Pancreas (tissue), 10 donors: ENCODE measurements around the gene RPRD2. TPM values are rescaled to one million over a fixed set of nuclear protein-coding genes. Genes with fewer than 3 reads are reported as not detected.
A peak's percentile ranks its signal among the peaks of the same experiment; 100 is the strongest.

Experiments
- ATAC-seq, 4 donors: fragments of 200-7000 bp; cut with Tn5 transposase; one replicate each; pipeline versions ENCODE4 v1.8.0 to v1.9.1; 2020; ENCODE audit warnings: mild to moderate bottlenecking in 4 of 4, moderate library complexity in 4 of 4
- DNase-seq, 6 donors: peaks; one replicate each; pipeline ENCODE4 v3.0.0-alpha.2; 2020
- FAIRE-seq: peaks from 2 replicates; lab custom pipeline; 2012; peaks lifted over from hg19 to GRCh38; lab: Jason Lieb, UNC
- H3K27ac ChIP-seq, 4 donors: fragments of 200-600 bp; sonication (generic); 1 replicate in 3 of 4; 2 replicates in 1 of 4; pipeline versions ENCODE4 v1.5.0 to v1.8.0; 2020
- H3K27me3 ChIP-seq, 4 donors: fragments of 200-600 bp; one replicate each; pipeline ENCODE4 v1.8.0; 2021
- H3K36me3 ChIP-seq, 3 donors: fragments of 200-600 bp; sonication (generic) in 1 of 3; one replicate each; pipeline versions ENCODE4 v1.5.0 to v1.8.0; 2020 to 2021
- H3K4me1 ChIP-seq, 3 donors: fragments of 200-600 bp; one replicate each; pipeline ENCODE4 v1.8.0; 2021
- H3K4me3 ChIP-seq, 4 donors: fragments of 200-600 bp; sonication (generic) in 2 of 4; one replicate each; pipeline versions ENCODE4 v1.5.0 to v1.8.0; 2020 to 2021
- H3K9me3 ChIP-seq, 4 donors: fragments of 200-600 bp; one replicate each; pipeline ENCODE4 v1.8.0; 2021
- WGBS, 2 donors: extraction: QIAGEN DNeasy Blood & Tissue Kit; methylation state at CpG; one replicate each; pipeline ENCODE4 v1.1.7; 2013; 5-methylcytosine and 5-hydroxymethylcytosine counted together
- intact Hi-C, 3 donors: fragments of 100-400 bp; cut with DNase I; formaldehyde crosslinking; loops; one replicate each; pipeline versions ENCODE4 v1.11.1 to v1.14.2; 2022
- polyA plus RNA-seq, 2 donors: library from polyadenylated mRNA; stranded (reverse); fragments of 200-250 nt; gene quantifications; one replicate each; pipeline ENCODE4 v1.2.3, GENCODE V29; 2013
- total RNA-seq, 6 donors: library from RNA; stranded (reverse); fragmentation: NEBNext Ultra II Directional in 4 of 6; extraction: Animal tissue kit (Norgen Biotek cat#: 25700) in 4 of 6; gene quantifications; one replicate each; pipeline versions ENCODE4 v1.2.1 to v1.2.4, GENCODE V29; 2021 to 2023
- TF ChIP-seq, protein P1 (sequence below), 4 donors: fragments of 200-600 bp; sonication (generic) in 3 of 4; IDR thresholded peaks; one replicate each; pipeline versions ENCODE4 v1.5.0 to v1.8.0; 2021; ENCODE audit warnings: antibody characterized with exemption in 4 of 4
- donor health status: healthy with polysubstance abuse.
- donor health status: DM: no; HTN: no; CAD: no; lungs with moderate emphysema.
- donor health status: DM: no; HTN: no; CAD: no.
- donor health status: control.
- donor health status: control.
- donor health status: Bipolar disorder and iron deficiency.
- donor health status: DM: yes; HTN: yes; CAD: no.
- donor health status: DM: no; HTN: no; CAD: no.
- donor health status: DM: no; HTN: no; CAD: no.
- donor health status: DM: yes; HTN: yes; CAD: no.

RPRD2 gene
- total and polyA plus RNA-seq, 8 donors: 5.2 to 22.3 (median 14.1) TPM

GRCh38 chr1:150479370-150479769 is 115.4 kb downstream of the RPRD2 start:
- WGBS, 2 donors: 37 to 49% methylated on average over 4 of the region's 4 CpGs
- no peak for DNase-seq
- FAIRE-seq: no peak
- intact Hi-C loops: no loop called here
- TF ChIP-seq, protein P1, sequence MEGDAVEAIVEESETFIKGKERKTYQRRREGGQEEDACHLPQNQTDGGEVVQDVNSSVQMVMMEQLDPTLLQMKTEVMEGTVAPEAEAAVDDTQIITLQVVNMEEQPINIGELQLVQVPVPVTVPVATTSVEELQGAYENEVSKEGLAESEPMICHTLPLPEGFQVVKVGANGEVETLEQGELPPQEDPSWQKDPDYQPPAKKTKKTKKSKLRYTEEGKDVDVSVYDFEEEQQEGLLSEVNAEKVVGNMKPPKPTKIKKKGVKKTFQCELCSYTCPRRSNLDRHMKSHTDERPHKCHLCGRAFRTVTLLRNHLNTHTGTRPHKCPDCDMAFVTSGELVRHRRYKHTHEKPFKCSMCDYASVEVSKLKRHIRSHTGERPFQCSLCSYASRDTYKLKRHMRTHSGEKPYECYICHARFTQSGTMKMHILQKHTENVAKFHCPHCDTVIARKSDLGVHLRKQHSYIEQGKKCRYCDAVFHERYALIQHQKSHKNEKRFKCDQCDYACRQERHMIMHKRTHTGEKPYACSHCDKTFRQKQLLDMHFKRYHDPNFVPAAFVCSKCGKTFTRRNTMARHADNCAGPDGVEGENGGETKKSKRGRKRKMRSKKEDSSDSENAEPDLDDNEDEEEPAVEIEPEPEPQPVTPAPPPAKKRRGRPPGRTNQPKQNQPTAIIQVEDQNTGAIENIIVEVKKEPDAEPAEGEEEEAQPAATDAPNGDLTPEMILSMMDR (IDR thresholded peaks at IDR 0.05): no peak
- H3K4me3 ChIP-seq: no peak overlapping the region
- H3K36me3 ChIP-seq: no peaks in the 10 kb centered on the region
- H3K9me3 ChIP-seq: no peaks in the 10 kb centered on the region
- H3K27me3 ChIP-seq: no peaks in the 10 kb centered on the region
- no peaks in the 10 kb centered on the region for H3K4me1 ChIP-seq
- no peak for ATAC-seq
- H3K27ac ChIP-seq: no peak overlapping the region

- intact Hi-C loops: no loop called here
- Histone ChIP-seq H3K27ac (no peak overlapping the region), H3K4me1 (no peaks in the 10 kb centered on the region), H3K9me3 (no peaks in the 10 kb centered on the region), H3K36me3 (no peaks in the 10 kb centered on the region), H3K27me3 (no peaks in the 10 kb centered on the region), H3K4me3 (no peak overlapping the region)
- DNase-seq (no peak), ATAC-seq (no peak), FAIRE-seq (no peak)
- TF ChIP-seq, protein P1 (IDR thresholded peaks at IDR 0.05): no peak
- 38 to 44% methylated on average over 2 of the region's 2 CpGs for WGBS, 2 donors
These were observed 116.0 kb downstream of the RPRD2 start for GRCh38 chr1:150479927-150480352.

- TF ChIP-seq, protein P1 (IDR thresholded peaks at IDR 0.05): no peak
- intact Hi-C loops: no loop called here
- no peak for FAIRE-seq
- H3K4me3 ChIP-seq: no peak overlapping the region
- no peaks in the 10 kb centered on the region for H3K27me3 ChIP-seq
- 72 to 81% methylated on average over 5 of the region's 5 CpGs for WGBS, 2 donors
- no peaks in the 10 kb centered on the region for H3K9me3 ChIP-seq
- H3K27ac ChIP-seq: no peak overlapping the region
- H3K36me3 ChIP-seq: no peaks in the 10 kb centered on the region
- ATAC-seq: no peak
- DNase-seq: no peak
- peaks cover 5 to 9% (median 7%) of the 10 kb centered on the region in 3 donors for H3K4me1 ChIP-seq
These were observed 120.5 kb downstream of the RPRD2 start for GRCh38 chr1:150484431-150484830.

DNA sequence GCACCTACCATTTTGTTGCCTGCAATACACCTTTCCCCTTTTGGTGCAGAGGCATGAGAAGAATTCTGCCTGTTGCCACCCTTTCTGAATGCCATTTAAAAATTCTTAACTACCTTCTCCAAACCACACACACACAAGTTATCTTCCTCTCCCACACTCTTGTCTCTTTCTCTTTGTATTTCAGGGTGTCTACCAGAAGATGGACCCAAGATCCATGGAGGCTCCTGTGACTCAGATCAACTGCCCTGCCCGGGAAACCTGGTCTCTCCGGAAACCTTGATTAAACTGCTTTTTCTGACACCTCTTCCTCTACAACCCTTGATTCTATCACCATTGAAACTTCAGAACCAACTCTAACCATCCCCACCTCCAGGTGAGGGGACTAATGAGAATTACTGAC is 120.9 kb downstream of the RPRD2 start:
- Histone ChIP-seq H3K27ac (no peak overlapping the region), H3K4me3 (no peak overlapping the region), H3K27me3 (no peaks in the 10 kb centered on the region), H3K36me3 (no peaks in the 10 kb centered on the region), H3K9me3 (no peaks in the 10 kb centered on the region), H3K4me1 (peaks cover 5 to 9% (median 7%) of the 10 kb centered on the region in 3 donors)
- no peak for FAIRE-seq
- TF ChIP-seq, protein P1 (IDR thresholded peaks at IDR 0.05): no peak
- no peak for DNase-seq
- intact Hi-C loops: no loop called here
- WGBS, 2 donors: 5 to 7% methylated on average over 2 of the region's 2 CpGs
- ATAC-seq: no peak

DNA sequence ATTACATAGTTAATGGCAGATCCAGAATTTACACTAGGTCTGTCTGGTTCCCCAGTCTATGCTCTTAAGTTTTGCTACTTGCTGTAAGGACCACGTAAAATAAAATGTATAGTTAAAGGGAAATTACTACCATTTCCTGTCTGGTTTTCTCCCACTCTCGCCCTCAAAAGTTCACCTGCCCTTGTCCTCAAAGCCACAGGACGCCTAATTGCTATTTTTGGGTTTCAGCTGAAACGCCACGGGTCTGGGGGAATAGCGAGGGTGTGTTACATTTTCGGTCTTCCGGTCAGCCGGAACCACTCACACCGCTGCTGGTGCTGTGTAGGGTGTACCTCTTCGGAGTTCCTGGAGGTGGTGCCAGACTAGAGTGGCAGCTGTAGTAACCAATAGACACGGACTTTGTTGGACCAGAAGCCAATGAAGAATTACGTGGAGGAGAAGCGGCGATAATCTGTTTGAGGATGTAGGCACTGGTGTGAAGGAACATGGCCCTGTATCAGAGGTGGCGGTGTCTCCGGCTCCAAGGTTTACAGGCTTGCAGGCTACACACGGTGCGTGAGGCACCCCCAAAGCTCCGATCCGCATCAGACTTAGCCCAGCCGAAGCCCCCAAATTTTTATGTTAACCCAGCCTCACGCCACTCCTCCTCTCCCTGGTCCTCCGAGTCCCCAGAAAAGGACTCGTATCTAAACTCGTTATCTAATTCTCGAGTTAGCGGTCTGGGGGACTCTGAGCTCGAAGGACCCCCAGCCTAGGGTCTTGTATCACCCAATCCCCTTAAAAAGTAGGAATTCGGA is 123.2 kb downstream of the RPRD2 start, which contains the start of gene TARS2:
TSS of gene TARS2 (plus strand) at position 454 of the 797 bp plus-strand sequence. CDS start at position 486, 32 bp downstream.
- Histone ChIP-seq H3K36me3 (peaks cover 0 to 1% (median 0%) of the 10 kb centered on the region in 3 donors), H3K9me3 (no peaks in the 10 kb centered on the region), H3K27me3 (no peaks in the 10 kb centered on the region), H3K27ac (peak within 1 kb of the TSS; percentile 31 to 66 (median 36)), H3K4me3 (peak within 1 kb of the TSS; percentile 66 to 79 (median 74)), H3K4me1 (peaks cover 5 to 9% (median 7%) of the 10 kb centered on the region in 3 donors)
- whole genome bisulfite sequencing, 2 donors: 0 to 1% methylated on average over 30 of the region's 30 CpGs
- DNase-seq: peak; percentile 84 to 99 (median 94)
- TF ChIP-seq, protein P1 (IDR thresholded peaks at IDR 0.05): peak in 3 of 4 donors; percentile 15 to 63 (median 33)
- ATAC-seq: peak; percentile 100
- intact Hi-C loops: no loop called here
- peak; percentile 26 for FAIRE-seq
